ENCODE measurements around the gene PTP4A2.

Gene PTP4A2

GRCh38 chr1:31936278-31936980 is 1.7 kb downstream of the PTP4A2 start:
- H3K9me3 ChIP-seq (ENCODE audit: control insufficient read depth, low read length), result no peaks in the 10 kb centered on the region
- H3K4me2 ChIP-seq (ENCODE audit: low read length), result peak overlapping the region; percentile 66
- TF ChIP-seq CTCF (IDR thresholded peaks at IDR 0.05), result no peak
- peak overlapping the region; percentile 70 for H3K4me3 ChIP-seq (ENCODE audit: low read depth, low read length)
- H3K9ac ChIP-seq, result no peak overlapping the region
- no peaks in the 10 kb centered on the region for H3K36me3 ChIP-seq (ENCODE audit: control insufficient read depth, insufficient read depth, low read length)
- H2AFZ ChIP-seq, result no peak overlapping the region
- H3K27ac ChIP-seq, result peak overlapping the region; percentile 30
- no peaks in the 10 kb centered on the region for H3K27me3 ChIP-seq (ENCODE audit: control insufficient read depth, insufficient read depth, low read length)
- peaks cover 17% of the 10 kb centered on the region for H3K79me2 ChIP-seq
- H3K4me1 ChIP-seq, result peaks cover 6% of the 10 kb centered on the region

GRCh38 chr1:31934706-31935629 is 3.2 kb downstream of the PTP4A2 start:
- no peak overlapping the region for H3K9ac ChIP-seq

DNA sequence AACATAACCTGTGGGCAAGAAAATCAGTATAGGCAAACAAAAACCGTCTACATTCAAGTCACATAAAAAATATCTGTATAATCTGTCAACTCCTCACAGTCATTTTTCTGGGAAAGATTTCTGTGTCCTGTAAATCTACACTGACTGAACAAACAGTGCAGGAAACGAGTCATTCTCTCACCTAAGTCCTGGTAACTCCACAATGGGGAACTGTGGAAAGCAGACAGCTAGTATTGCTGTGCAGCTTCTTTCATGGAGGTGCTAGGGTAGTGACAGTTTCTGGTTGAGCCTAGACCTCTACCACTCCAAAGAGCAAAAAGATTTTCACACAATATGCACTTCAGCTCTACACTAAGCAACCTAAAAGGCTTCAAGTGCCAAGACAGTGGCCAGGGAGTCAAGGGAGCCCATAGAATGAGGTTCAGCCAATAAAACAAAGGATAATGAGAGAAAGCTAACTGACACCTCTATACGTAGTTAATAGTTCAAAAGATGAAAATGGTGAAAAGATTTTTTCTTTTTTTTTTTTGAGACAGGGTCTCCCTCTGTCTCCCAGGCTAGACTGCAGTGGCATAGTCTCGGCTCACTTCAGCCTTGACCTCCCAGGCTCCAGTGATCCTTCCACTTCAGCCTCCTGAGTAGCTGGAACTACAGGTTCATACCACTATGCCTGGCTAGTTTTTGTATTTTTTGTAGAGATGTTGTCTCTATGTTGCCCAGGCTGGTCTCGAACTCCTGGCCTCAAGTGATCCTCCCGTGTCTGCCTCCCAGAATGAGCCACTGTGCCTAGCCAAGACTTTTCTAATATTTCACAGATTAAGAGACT is 5.5 kb downstream of the PTP4A2 start:
- Histone ChIP-seq H3K4me1 (peaks cover 6% of the 10 kb centered on the region), H3K4me2 (ENCODE audit: low read length) (no peak overlapping the region), H3K27ac (no peak overlapping the region), H3K36me3 (ENCODE audit: control insufficient read depth, insufficient read depth, low read length) (no peaks in the 10 kb centered on the region), H3K27me3 (ENCODE audit: control insufficient read depth, insufficient read depth, low read length) (no peaks in the 10 kb centered on the region), H3K9me3 (ENCODE audit: control insufficient read depth, low read length) (no peaks in the 10 kb centered on the region), H3K79me2 (peaks cover 22% of the 10 kb centered on the region), H3K4me3 (ENCODE audit: low read depth, low read length) (no peak overlapping the region), H2AFZ (no peak overlapping the region), H3K9ac (no peak overlapping the region)
- no peak for TF ChIP-seq CTCF (IDR thresholded peaks at IDR 0.05)

More at GRCh38 chr1:31934706-31935629, 3.2 kb downstream of the PTP4A2 start:
- no peak overlapping the region for H3K4me2 ChIP-seq (ENCODE audit: low read length)
- peaks cover 6% of the 10 kb centered on the region for H3K4me1 ChIP-seq
- no peak overlapping the region for H3K27ac ChIP-seq
- no peak overlapping the region for H2AFZ ChIP-seq
- no peaks in the 10 kb centered on the region for H3K36me3 ChIP-seq (ENCODE audit: control insufficient read depth, insufficient read depth, low read length)
- H3K79me2 ChIP-seq, result peaks cover 17% of the 10 kb centered on the region
- no peaks in the 10 kb centered on the region for H3K27me3 ChIP-seq (ENCODE audit: control insufficient read depth, insufficient read depth, low read length)
- TF ChIP-seq CTCF (IDR thresholded peaks at IDR 0.05), result no peak
- H3K4me3 ChIP-seq (ENCODE audit: low read depth, low read length), result no peak overlapping the region
- no peaks in the 10 kb centered on the region for H3K9me3 ChIP-seq (ENCODE audit: control insufficient read depth, low read length)

GRCh38 chr1:31931593-31932225 is 6.5 kb downstream of the PTP4A2 start:
- Histone ChIP-seq H2AFZ (no peak overlapping the region), H3K27me3 (ENCODE audit: control insufficient read depth, insufficient read depth, low read length) (no peaks in the 10 kb centered on the region), H3K36me3 (ENCODE audit: control insufficient read depth, insufficient read depth, low read length) (no peaks in the 10 kb centered on the region), H3K9me3 (ENCODE audit: control insufficient read depth, low read length) (no peaks in the 10 kb centered on the region), H3K4me3 (ENCODE audit: low read depth, low read length) (no peak overlapping the region), H3K79me2 (peaks cover 32% of the 10 kb centered on the region), H3K27ac (no peak overlapping the region), H3K4me1 (peaks cover 6% of the 10 kb centered on the region), H3K4me2 (ENCODE audit: low read length) (no peak overlapping the region), H3K9ac (no peak overlapping the region)
- TF ChIP-seq CTCF (IDR thresholded peaks at IDR 0.05), result no peak
